CD14-positive monocyte (primary cell): ENCODE results near the gene FLOT1. TPM values are rescaled to one million over a fixed set of nuclear protein-coding genes. Genes with fewer than 3 reads are reported as not detected.

Experiments used
- DNase-seq, 3 donors: peaks; one replicate each; pipeline ENCODE4 v3.0.0-alpha.2; 2011 to 2022
- H2AFZ ChIP-seq: 2 replicates; pipeline ENCODE4 v1.6.0; 2012; ENCODE audit warnings: mild to moderate bottlenecking, low read depth, low read length, inconsistent platforms; ENCODE audit not compliant: insufficient read depth, poor library complexity, severe bottlenecking
- H3K27ac ChIP-seq, 2 donors: 1 replicate in 1 of 2; 2 replicates in 1 of 2; pipeline ENCODE4 v1.5.1; 2012 to 2013; ENCODE audit warnings: low read length in 2 of 2, control low read depth in 1 of 2, inconsistent platforms in 1 of 2, low read depth in 1 of 2, mild to moderate bottlenecking in 1 of 2
- H3K27me3 ChIP-seq, 2 donors: one replicate each; pipeline versions ENCODE4 v1.6.0 to v1.6.1; 2011 to 2013; ENCODE audit warnings: low read length in 2 of 2; ENCODE audit not compliant: control insufficient read depth in 2 of 2, insufficient read depth in 2 of 2
- H3K36me3 ChIP-seq, 2 donors: replicated peaks in 1 of 2; 1 replicate in 1 of 2; 2 replicates in 1 of 2; pipeline versions ENCODE4 v1.5.1 to v1.6.1; 2012 to 2013; ENCODE audit warnings: low read length in 2 of 2, control low read depth in 1 of 2, inconsistent platforms in 1 of 2, mild to moderate bottlenecking in 1 of 2; ENCODE audit not compliant: insufficient read depth in 2 of 2, control insufficient read depth in 1 of 2
- H3K4me1 ChIP-seq, 2 donors: 1 replicate in 1 of 2; 2 replicates in 1 of 2; pipeline versions ENCODE4 v1.5.1 to v1.6.1; 2012 to 2013; ENCODE audit warnings: low read length in 2 of 2, control low read depth in 1 of 2, inconsistent platforms in 1 of 2, mild to moderate bottlenecking in 1 of 2, moderate library complexity in 1 of 2; ENCODE audit not compliant: insufficient read depth in 2 of 2, control insufficient read depth in 1 of 2
- H3K4me2 ChIP-seq: replicated peaks from 2 replicates; pipeline ENCODE3; 2012; ENCODE audit warnings: low read length, moderate library complexity, mild to moderate bottlenecking; ENCODE audit not compliant: poor library complexity, severe bottlenecking; ENCODE audit errors: extremely low read depth
- H3K4me3 ChIP-seq, 3 experiments: fragments of 200-600 bp in 1 of 3; sonication (generic) in 1 of 3; replicated peaks in 1 of 3; 1 replicate in 2 of 3; 2 replicates in 1 of 3; pipeline ENCODE4 v1.5.1; 2011 to 2013; ENCODE audit warnings: low read length in 3 of 3, mild to moderate bottlenecking in 3 of 3, control low read depth in 2 of 3, low read depth in 2 of 3, inconsistent platforms in 1 of 3, moderate library complexity in 1 of 3
- H3K79me2 ChIP-seq: 2 replicates; pipeline ENCODE4 v1.6.0; 2012; ENCODE audit warnings: mild to moderate bottlenecking, control low read depth, inconsistent platforms, low read length, moderate library complexity; ENCODE audit not compliant: insufficient read depth
- H3K9ac ChIP-seq: 2 replicates; pipeline ENCODE4 v1.6.0; 2017; ENCODE audit warnings: low read length, mild to moderate bottlenecking; ENCODE audit not compliant: insufficient read depth, poor library complexity, severe bottlenecking
- H3K9me3 ChIP-seq, 2 donors: replicated peaks in 1 of 2; 1 replicate in 1 of 2; 2 replicates in 1 of 2; pipeline versions ENCODE4 v1.5.1 to v1.6.1; 2012 to 2013; ENCODE audit warnings: low read length in 2 of 2, control low read depth in 1 of 2; ENCODE audit not compliant: control insufficient read depth in 1 of 2, insufficient read depth in 1 of 2
- H4K20me1 ChIP-seq: 2 replicates; pipeline ENCODE4 v1.6.0; 2012; ENCODE audit warnings: mild to moderate bottlenecking, low read length, control low read depth, moderate library complexity; ENCODE audit not compliant: insufficient read depth
- H3K27ac Mint-ChIP-seq, 7 donors: one replicate each; pipeline ENCODE4 v1.8.0; 2020; ENCODE audit warnings: mild to moderate bottlenecking in 7 of 7, mixed read lengths in 7 of 7, moderate library complexity in 6 of 7, inconsistent platforms in 2 of 7
- H3K27me3 Mint-ChIP-seq, 3 donors: one replicate each; pipeline ENCODE4 v1.8.0; 2021 to 2022; ENCODE audit warnings: low read depth in 3 of 3, mild to moderate bottlenecking in 3 of 3, mixed read lengths in 3 of 3, moderate library complexity in 3 of 3, inconsistent platforms in 1 of 3
- H3K36me3 Mint-ChIP-seq, 2 donors: one replicate each; pipeline ENCODE4 v1.8.0; 2020; ENCODE audit warnings: mixed read lengths in 2 of 2, inconsistent platforms in 1 of 2, mild to moderate bottlenecking in 1 of 2
- H3K4me1 Mint-ChIP-seq: one replicate; pipeline ENCODE4 v1.8.0; 2020; ENCODE audit warnings: mild to moderate bottlenecking, mixed read lengths
- H3K4me3 Mint-ChIP-seq, 2 donors: one replicate each; pipeline ENCODE4 v1.8.0; 2020; ENCODE audit warnings: mild to moderate bottlenecking in 2 of 2, mixed read lengths in 2 of 2, moderate library complexity in 1 of 2
- H3K9me3 Mint-ChIP-seq, 7 donors: one replicate each; pipeline ENCODE4 v1.8.0; 2020 to 2022; ENCODE audit warnings: mixed read lengths in 7 of 7, mild to moderate bottlenecking in 6 of 7, moderate library complexity in 6 of 7, inconsistent platforms in 2 of 7
- WGBS: methylation state at CpG from one replicate; pipeline ENCODE4 v1.1.5; 2013; ENCODE audit warnings: missing lambda C conversion rate; ENCODE audit not compliant: insufficient coverage; 5-methylcytosine and 5-hydroxymethylcytosine counted together
- intact Hi-C, 2 donors: fragments of 100-400 bp; cut with micrococcal nuclease; formaldehyde crosslinking; loops; one replicate each; pipeline versions ENCODE4 v1.15.0 to v1.15.1; 2023
- polyA plus RNA-seq, 3 donors: library from polyadenylated mRNA; depleted of rRNA in 1 of 3; unstranded in 2 of 3; stranded (reverse) in 1 of 3; fragments of 300-500 nt in 2 of 3; fragments of >200 nt in 1 of 3; fragmentation: Illumina TruSeq in 2 of 3; gene quantifications; 1 replicate in 2 of 3; 2 replicates in 1 of 3; pipeline ENCODE4 v1.2.3, GENCODE V29; 2012 to 2021
- TF ChIP-seq, protein P1 (sequence below): fragments of 200-600 bp; IDR thresholded peaks from one replicate; pipeline ENCODE4 v1.8.0; 2022; ENCODE audit warnings: antibody characterized with exemption, mild to moderate bottlenecking

Gene FLOT1
- polyA plus RNA-seq, 3 donors: 124 to 153 (median 132) TPM

DNA sequence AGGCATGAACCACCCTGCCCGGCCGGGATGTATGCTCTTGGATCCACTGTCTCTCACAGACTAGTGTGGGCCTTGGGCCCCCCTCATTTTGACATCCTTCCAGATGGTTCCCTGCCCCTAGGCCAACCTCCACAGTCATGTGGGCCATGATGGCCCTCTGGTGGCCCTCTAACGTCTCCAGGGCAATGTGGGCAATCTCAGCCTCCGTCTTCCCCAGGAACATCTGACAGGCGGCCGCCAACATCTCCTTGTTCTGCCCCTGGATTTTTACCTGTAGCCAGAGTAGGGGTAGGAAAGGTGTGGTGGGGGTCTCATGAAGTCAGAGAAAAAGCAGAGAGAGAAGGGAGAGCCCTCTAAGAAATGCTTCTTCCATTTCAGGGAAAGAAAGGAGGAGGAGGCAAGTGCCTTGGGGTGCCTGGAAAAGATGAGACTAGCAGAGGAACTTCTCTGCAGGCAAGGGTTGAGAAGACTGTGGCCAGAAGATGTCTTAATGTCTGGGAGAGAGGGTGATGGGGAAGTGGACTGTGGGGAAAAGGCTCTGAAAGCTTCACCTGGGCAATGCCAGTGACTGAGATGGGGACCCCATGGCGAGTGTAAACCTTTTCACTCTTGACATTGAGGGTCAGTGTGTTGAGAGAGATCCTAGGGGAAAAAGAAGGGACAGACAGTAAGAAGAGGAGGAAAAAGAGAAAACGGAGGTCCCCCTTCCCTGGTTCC is 1.3 kb downstream of the FLOT1 start:
- H3K4me3 Mint-ChIP-seq: peak overlapping the region; percentile 92 to 99
- peaks cover 0 to 4% of the 10 kb centered on the region in 2 donors for H3K27me3 ChIP-seq
- no peak overlapping the region for H3K27ac ChIP-seq

DNA sequence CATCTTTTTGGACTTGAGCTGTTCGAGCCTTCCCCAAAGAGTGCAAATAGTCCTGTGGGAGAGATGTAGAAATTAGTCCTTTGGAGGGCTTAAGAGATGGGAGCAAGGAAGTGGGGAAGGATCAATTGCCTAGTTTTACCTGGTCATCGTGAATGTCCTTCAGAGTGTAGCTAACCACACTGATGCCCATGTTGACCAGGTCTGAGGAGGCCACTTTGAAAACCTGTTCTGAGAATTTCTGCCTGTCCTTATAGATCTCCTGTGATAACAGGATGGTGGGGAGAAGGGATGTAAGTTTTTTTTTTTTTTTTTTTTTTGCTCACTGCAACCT is 2.0 kb downstream of the FLOT1 start:
- peaks cover 65% of the 10 kb centered on the region for H3K4me1 Mint-ChIP-seq
- H3K27me3 Mint-ChIP-seq: peaks cover 1 to 6% (median 2%) of the 10 kb centered on the region in 3 donors
- Histone ChIP-seq H3K4me1 (peaks cover 41 to 68% of the 10 kb centered on the region in 2 donors), H3K79me2 (peaks cover 43% of the 10 kb centered on the region), H3K27ac (no peak overlapping the region), H3K27me3 (peaks cover 0 to 4% of the 10 kb centered on the region in 2 donors), H3K9me3 (no peaks in the 10 kb centered on the region), H3K4me2 (no peak overlapping the region), H3K4me3 (no peak overlapping the region), H4K20me1 (peaks cover 68% of the 10 kb centered on the region), H3K9ac (no peak overlapping the region), H3K36me3 (peaks cover 19 to 42% of the 10 kb centered on the region in 2 donors), H2AFZ (no peak overlapping the region)
- H3K4me3 Mint-ChIP-seq: no peak overlapping the region
- H3K9me3 Mint-ChIP-seq: peaks cover 0 to 3% (median 0%) of the 10 kb centered on the region in 7 donors
- H3K27ac Mint-ChIP-seq: peak overlapping the region in 1 of 7 donors; percentile 21
- WGBS: 100% methylated on average over 2 of the region's 2 CpGs
- peaks cover 44 to 51% of the 10 kb centered on the region in 2 donors for H3K36me3 Mint-ChIP-seq
- intact Hi-C loops: loop anchor here (5.0 to 10.0 kb wide), 5 partner anchors 37 to 344 kb away; partner anchors contain the start of genes MRPS18B (in 1 of the 2) and PPP1R10 (in 1 of the 2)
- TF ChIP-seq, protein P1, sequence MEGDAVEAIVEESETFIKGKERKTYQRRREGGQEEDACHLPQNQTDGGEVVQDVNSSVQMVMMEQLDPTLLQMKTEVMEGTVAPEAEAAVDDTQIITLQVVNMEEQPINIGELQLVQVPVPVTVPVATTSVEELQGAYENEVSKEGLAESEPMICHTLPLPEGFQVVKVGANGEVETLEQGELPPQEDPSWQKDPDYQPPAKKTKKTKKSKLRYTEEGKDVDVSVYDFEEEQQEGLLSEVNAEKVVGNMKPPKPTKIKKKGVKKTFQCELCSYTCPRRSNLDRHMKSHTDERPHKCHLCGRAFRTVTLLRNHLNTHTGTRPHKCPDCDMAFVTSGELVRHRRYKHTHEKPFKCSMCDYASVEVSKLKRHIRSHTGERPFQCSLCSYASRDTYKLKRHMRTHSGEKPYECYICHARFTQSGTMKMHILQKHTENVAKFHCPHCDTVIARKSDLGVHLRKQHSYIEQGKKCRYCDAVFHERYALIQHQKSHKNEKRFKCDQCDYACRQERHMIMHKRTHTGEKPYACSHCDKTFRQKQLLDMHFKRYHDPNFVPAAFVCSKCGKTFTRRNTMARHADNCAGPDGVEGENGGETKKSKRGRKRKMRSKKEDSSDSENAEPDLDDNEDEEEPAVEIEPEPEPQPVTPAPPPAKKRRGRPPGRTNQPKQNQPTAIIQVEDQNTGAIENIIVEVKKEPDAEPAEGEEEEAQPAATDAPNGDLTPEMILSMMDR: no peak
- DNase-seq: peak in 1 of 3 donors; percentile 24

More for the DNA sequence above, 1.3 kb downstream of the FLOT1 start:
- Histone ChIP-seq H3K9ac (peak overlapping the region; percentile 74), H3K36me3 (peaks cover 19 to 35% of the 10 kb centered on the region in 2 donors), H3K4me1 (peaks cover 34 to 61% of the 10 kb centered on the region in 2 donors), H4K20me1 (peaks cover 62% of the 10 kb centered on the region), H3K9me3 (no peaks in the 10 kb centered on the region), H3K4me2 (peak overlapping the region; percentile 96), H2AFZ (no peak overlapping the region), H3K4me3 (peak overlapping the region in 2 of 3 experiments; percentile 82 to 97), H3K79me2 (peaks cover 43% of the 10 kb centered on the region)
- peaks cover 1 to 6% (median 2%) of the 10 kb centered on the region in 3 donors for H3K27me3 Mint-ChIP-seq
- H3K36me3 Mint-ChIP-seq: peaks cover 38 to 44% of the 10 kb centered on the region in 2 donors
- peaks cover 0 to 3% (median 0%) of the 10 kb centered on the region in 7 donors for H3K9me3 Mint-ChIP-seq
- TF ChIP-seq, protein P1: no peak
- H3K27ac Mint-ChIP-seq: peak overlapping the region; percentile 51 to 99 (median 78)
- H3K4me1 Mint-ChIP-seq: peaks cover 58% of the 10 kb centered on the region
- intact Hi-C loops: loop anchor here (5.0 to 10.0 kb wide), 5 partner anchors 36 to 344 kb away; partner anchors contain the start of genes MRPS18B (in 1 of the 2) and PPP1R10 (in 1 of the 2)
- DNase-seq: peak in 1 of 3 donors; percentile 40
- WGBS: 76% methylated on average over 7 of the region's 8 CpGs
